Renal pelvis (tissue), 4 donors: ENCODE measurements around the gene LRIG1. TPM values are rescaled to one million over a fixed set of nuclear protein-coding genes. Genes with fewer than 3 reads are reported as not detected.

Source experiments
- DNase-seq: peaks from one replicate; pipeline ENCODE4 v3.0.0-alpha.2; 2013
- polyA plus RNA-seq, 3 donors: library from polyadenylated mRNA; unstranded; fragments of 120-200 nt; gene quantifications; one replicate each; pipeline ENCODE4 v1.2.1, GENCODE V29; 2013; ENCODE audit not compliant: insufficient read length in 3 of 3

Gene LRIG1
- polyA plus RNA-seq, 3 donors, result 20.2 to 22.0 (median 21.8) TPM

- DNase-seq, result no peak
These were observed 139.5 kb downstream of the LRIG1 start for GRCh38 chr3:66361356-66361755.

- DNase-seq, result no peak
These were observed 144.8 kb downstream of the LRIG1 start for GRCh38 chr3:66355997-66356396.

GRCh38 chr3:66355394-66355793 is 145.4 kb downstream of the LRIG1 start:
- no peak for DNase-seq

- no peak for DNase-seq
These were observed 146.8 kb downstream of the LRIG1 start for GRCh38 chr3:66354001-66354400.

GRCh38 chr3:66353530-66353929 is 147.3 kb downstream of the LRIG1 start:
- DNase-seq, result no peak

GRCh38 chr3:66353039-66353438 is 147.8 kb downstream of the LRIG1 start:
- no peak for DNase-seq

GRCh38 chr3:66350601-66351000 is 150.2 kb downstream of the LRIG1 start:
- no peak for DNase-seq

GRCh38 chr3:66348704-66349103 is 152.1 kb downstream of the LRIG1 start:
- DNase-seq, result no peak

- no peak for DNase-seq
These were observed 155.8 kb downstream of the LRIG1 start for GRCh38 chr3:66344848-66345578.

GRCh38 chr3:66344391-66344811 is 156.4 kb downstream of the LRIG1 start:
- DNase-seq, result no peak

GRCh38 chr3:66342717-66343356 is 158.0 kb downstream of the LRIG1 start:
- no peak for DNase-seq

GRCh38 chr3:66338927-66339326 is 161.9 kb downstream of the LRIG1 start:
- DNase-seq, result no peak

- DNase-seq, result no peak
These were observed 164.5 kb downstream of the LRIG1 start for GRCh38 chr3:66336333-66336766.

GRCh38 chr3:66335671-66336070 is 165.2 kb downstream of the LRIG1 start:
- DNase-seq, result no peak
